ENCODE measurements around the gene MYO18A. TPM values are rescaled to one million over a fixed set of nuclear protein-coding genes. Genes with fewer than 3 reads are reported as not detected.
"Not testable (repeated sequence)": the region's sequence is repeated elsewhere in the genome, so short reads cannot be mapped to it uniquely, and the experiment has no call there.

MYO18A gene
- total and polyA plus RNA-seq, 5 experiments from 2014 or later, result 4.6 to 69.3 (median 12.6) TPM

GRCh38 chr17:29168759-29169126 is 11.5 kb downstream of the MYO18A start:
- POLR2A ChIA-PET, H3K27me3 Mint-ChIP-seq, H3K9me3 Mint-ChIP-seq, DNase-seq, ATAC-seq, H3K4me3 Mint-ChIP-seq, H3K4me1 Mint-ChIP-seq: not testable (repeated sequence)
- Mint-ChIP-seq H3K36me3 (peaks cover 0 to 14% (median 11%) of the 10 kb centered on the region in 3 donors), H3K27ac (peak overlapping the region in 1 of 10 donors; percentile 73)

GRCh38 chr17:29168079-29168758 is 12.0 kb downstream of the MYO18A start:
- Mint-ChIP-seq H3K36me3 (peaks cover 0 to 14% (median 11%) of the 10 kb centered on the region in 3 donors), H3K27ac (peak overlapping the region in 1 of 10 donors; percentile 73), H3K27me3 (no peaks in the 10 kb centered on the region), H3K4me1 (peaks cover 0 to 10% (median 0%) of the 10 kb centered on the region in 4 donors), H3K4me3 (no peak overlapping the region), H3K9me3 (no peaks in the 10 kb centered on the region)
- no peak for ATAC-seq
- POLR2A ChIA-PET, result no interaction called here
- DNase-seq, result no peak

- POLR2A ChIA-PET, result no interaction called here
- no peaks in the 10 kb centered on the region for H3K27me3 Mint-ChIP-seq
Measured at GRCh38 chr17:29167393-29168078, 12.7 kb downstream of the MYO18A start.

GRCh38 chr17:29166507-29166887 is 13.7 kb downstream of the MYO18A start:
- H3K4me1 Mint-ChIP-seq, result peaks cover 0 to 16% (median 6%) of the 10 kb centered on the region in 4 donors
- H3K4me3 Mint-ChIP-seq, result no peak overlapping the region
- POLR2A ChIA-PET, result no interaction called here
- H3K27ac Mint-ChIP-seq, result no peak overlapping the region
- no peaks in the 10 kb centered on the region for H3K9me3 Mint-ChIP-seq
- H3K27me3 Mint-ChIP-seq, result no peaks in the 10 kb centered on the region
- ATAC-seq (no peak), DNase-seq (no peak)
- H3K36me3 Mint-ChIP-seq, result peaks cover 0 to 19% (median 11%) of the 10 kb centered on the region in 3 donors

More at GRCh38 chr17:29167393-29168078, 12.7 kb downstream of the MYO18A start:
- Mint-ChIP-seq H3K4me1 (peaks cover 0 to 10% (median 0%) of the 10 kb centered on the region in 4 donors), H3K36me3 (peaks cover 0 to 16% (median 11%) of the 10 kb centered on the region in 3 donors), H3K27ac (no peak overlapping the region), H3K4me3 (no peak overlapping the region), H3K9me3 (no peaks in the 10 kb centered on the region)
- DNase-seq (no peak), ATAC-seq (no peak)

- no peak overlapping the region for H3K27ac Mint-ChIP-seq
- H3K4me1 Mint-ChIP-seq, result peaks cover 0 to 16% (median 6%) of the 10 kb centered on the region in 4 donors
- no peak overlapping the region for H3K4me3 Mint-ChIP-seq
- DNase-seq, result no peak
- H3K9me3 Mint-ChIP-seq, result no peaks in the 10 kb centered on the region
- no peak for ATAC-seq
- peaks cover 0 to 19% (median 11%) of the 10 kb centered on the region in 3 donors for H3K36me3 Mint-ChIP-seq
- POLR2A ChIA-PET, result interaction anchor here (0.5 to 1.9 kb wide), 2 partner anchors 10 to 357 kb away, joined by 3 to 4 read pairs; no protein-coding TSS in a partner anchor
- no peaks in the 10 kb centered on the region for H3K27me3 Mint-ChIP-seq
Measured at GRCh38 chr17:29165800-29166506, 14.2 kb downstream of the MYO18A start.

GRCh38 chr17:29165261-29165660 is 14.9 kb downstream of the MYO18A start:
- no peak overlapping the region for H3K4me3 Mint-ChIP-seq
- peaks cover under 1 to 16% (median 6%) of the 10 kb centered on the region in 4 donors for H3K4me1 Mint-ChIP-seq
- no peak for ATAC-seq
- no peak for DNase-seq
- no peaks in the 10 kb centered on the region for H3K27me3 Mint-ChIP-seq
- H3K27ac Mint-ChIP-seq, result no peak overlapping the region
- POLR2A ChIA-PET, result interaction anchor here (1.0 to 1.9 kb wide), 2 partner anchors 11 to 13 kb away, joined by 3 to 4 read pairs; no protein-coding TSS in a partner anchor
- H3K9me3 Mint-ChIP-seq, result no peaks in the 10 kb centered on the region
- H3K36me3 Mint-ChIP-seq, result peaks cover 0 to 19% (median 11%) of the 10 kb centered on the region in 3 donors

GRCh38 chr17:29163563-29163962 is 16.6 kb downstream of the MYO18A start:
- ATAC-seq (no peak), DNase-seq (no peak)
- no peaks in the 10 kb centered on the region for H3K9me3 Mint-ChIP-seq
- H3K27ac Mint-ChIP-seq, result no peak overlapping the region
- H3K4me1 Mint-ChIP-seq, result peaks cover 11 to 20% (median 16%) of the 10 kb centered on the region in 4 donors
- peaks cover 0 to 19% (median 11%) of the 10 kb centered on the region in 3 donors for H3K36me3 Mint-ChIP-seq
- H3K27me3 Mint-ChIP-seq, result no peaks in the 10 kb centered on the region
- POLR2A ChIA-PET, result no interaction called here
- no peak overlapping the region for H3K4me3 Mint-ChIP-seq

GRCh38 chr17:29162909-29163341 is 17.3 kb downstream of the MYO18A start:
- H3K27ac Mint-ChIP-seq, result peak overlapping the region in 2 of 10 donors; percentile 14 to 38
- H3K36me3 Mint-ChIP-seq, result peaks cover 0 to 19% (median 11%) of the 10 kb centered on the region in 3 donors
- H3K27me3 Mint-ChIP-seq, result no peaks in the 10 kb centered on the region
- H3K4me3 Mint-ChIP-seq, result no peak overlapping the region
- POLR2A ChIA-PET, result interaction anchor here (0.7 kb wide), 1 partner anchor 13 kb away, joined by 3 read pairs; no protein-coding TSS in a partner anchor
- ATAC-seq, result no peak
- H3K9me3 Mint-ChIP-seq, result no peaks in the 10 kb centered on the region
- no peak for DNase-seq
- peaks cover 11 to 19% (median 16%) of the 10 kb centered on the region in 4 donors for H3K4me1 Mint-ChIP-seq

GRCh38 chr17:29162082-29162908 is 17.9 kb downstream of the MYO18A start:
- Mint-ChIP-seq H3K4me3 (no peak overlapping the region), H3K27me3 (no peaks in the 10 kb centered on the region), H3K9me3 (no peaks in the 10 kb centered on the region), H3K36me3 (peaks cover 0 to 19% (median 11%) of the 10 kb centered on the region in 3 donors), H3K4me1 (peaks cover 11 to 18% (median 16%) of the 10 kb centered on the region in 4 donors), H3K27ac (peak overlapping the region in 5 of 10 donors; percentile 14 to 38 (median 21))
- POLR2A ChIA-PET, result interaction anchor here (0.7 kb wide), 1 partner anchor 14 kb away, joined by 3 read pairs; no protein-coding TSS in a partner anchor
- DNase-seq, result no peak
- no peak for ATAC-seq

GRCh38 chr17:29160253-29160652 is 19.9 kb downstream of the MYO18A start:
- peak overlapping the region in 1 of 10 donors; percentile 20 for H3K27ac Mint-ChIP-seq
- no peak overlapping the region for H3K4me3 Mint-ChIP-seq
- POLR2A ChIA-PET, result interaction anchor here (1.0 kb wide), 1 partner anchor 22 kb away, joined by 4 read pairs; no protein-coding TSS in a partner anchor

GRCh38 chr17:29159306-29159860 is 20.8 kb downstream of the MYO18A start:
- POLR2A ChIA-PET, result no interaction called here
- no peak for DNase-seq
- peaks cover 0 to 5% (median 0%) of the 10 kb centered on the region in 3 donors for H3K36me3 Mint-ChIP-seq
- no peak for ATAC-seq
- no peak overlapping the region for H3K4me3 Mint-ChIP-seq
- no peaks in the 10 kb centered on the region for H3K27me3 Mint-ChIP-seq
- H3K9me3 Mint-ChIP-seq, result no peaks in the 10 kb centered on the region
- peak overlapping the region in 5 of 10 donors; percentile 21 to 60 (median 55) for H3K27ac Mint-ChIP-seq
- peaks cover 14 to 31% (median 26%) of the 10 kb centered on the region in 4 donors for H3K4me1 Mint-ChIP-seq

More at GRCh38 chr17:29160253-29160652, 19.9 kb downstream of the MYO18A start:
- ATAC-seq (no peak), DNase-seq (no peak)
- Mint-ChIP-seq H3K4me1 (peaks cover 13 to 22% (median 19%) of the 10 kb centered on the region in 4 donors), H3K36me3 (peaks cover 0 to 8% (median 0%) of the 10 kb centered on the region in 3 donors), H3K9me3 (no peaks in the 10 kb centered on the region), H3K27me3 (no peaks in the 10 kb centered on the region)

Measured in naive thymus-derived CD8-positive, alpha-beta T cell (primary cell).